VCaP (cell line): ENCODE results near the gene ARHGAP21.

ENCODE experiments used
- H3K27ac ChIP-seq: fragments of 450-650 bp; 2 replicates; pipeline ENCODE4 v1.5.1; 2017
- CTCF ChIP-seq: fragments of 450-650 bp; conservative IDR thresholded peaks from 2 replicates; pipeline ENCODE4 v1.5.1; 2017; ENCODE audit warnings: mild to moderate bottlenecking, moderate library complexity

ARHGAP21 gene

GRCh38 chr10:24708081-24708480 is 15.6 kb downstream of the ARHGAP21 start:
- TF ChIP-seq CTCF: no peak
- H3K27ac ChIP-seq: no peak overlapping the region

- H3K27ac ChIP-seq: no peak overlapping the region
- no peak for TF ChIP-seq CTCF
These were observed 16.2 kb downstream of the ARHGAP21 start for GRCh38 chr10:24707445-24707844.

GRCh38 chr10:24706479-24707118 is 17.1 kb downstream of the ARHGAP21 start:
- no peak for TF ChIP-seq CTCF
- no peak overlapping the region for H3K27ac ChIP-seq

GRCh38 chr10:24703700-24704099 is 20.0 kb downstream of the ARHGAP21 start:
- no peak overlapping the region for H3K27ac ChIP-seq
- TF ChIP-seq CTCF: no peak

- no peak for TF ChIP-seq CTCF
- no peak overlapping the region for H3K27ac ChIP-seq
These were observed 22.2 kb downstream of the ARHGAP21 start for GRCh38 chr10:24701447-24701846.

GRCh38 chr10:24700948-24701347 is 22.7 kb downstream of the ARHGAP21 start:
- H3K27ac ChIP-seq: no peak overlapping the region
- TF ChIP-seq CTCF: no peak

- no peak for TF ChIP-seq CTCF
- no peak overlapping the region for H3K27ac ChIP-seq
These were observed 25.4 kb downstream of the ARHGAP21 start for GRCh38 chr10:24698270-24698669.
